ENCODE data around the gene CUX1. TPM values are rescaled to one million over a fixed set of nuclear protein-coding genes. Genes with fewer than 3 reads are reported as not detected.
A peak's percentile ranks its signal among the peaks of the same experiment; 100 is the strongest.

CUX1 gene
- total RNA-seq, 1 experiment from 2014 or later: 53.5 TPM

- no peak overlapping the region for H3K4me3 Mint-ChIP-seq
- peak; percentile 29; the same call in 2 of the 3 replicates for TF ChIP-seq CTCF (conservative IDR thresholded peaks at IDR 0.05)
- no peak overlapping the region for H3K27ac ChIP-seq (ENCODE audit: insufficient read length, low read depth, low read length)
Observed at GRCh38 chr7:102318482-102318971, 501.1 kb downstream of the CUX1 start.

More at GRCh38 chr7:102318482-102318971, 501.1 kb downstream of the CUX1 start:
- H3K23ac ChIP-seq (ENCODE audit: insufficient read length, low read depth, low read length): no peak overlapping the region
- no peaks in the 10 kb centered on the region for H4K20me1 ChIP-seq (ENCODE audit: control insufficient read depth, insufficient read depth, insufficient read length)
- no peaks in the 10 kb centered on the region; the same call in 1 of the 2 replicates for H3K4me1 ChIP-seq (ENCODE audit: insufficient read depth, low read length)
- no peak overlapping the region for H3K18ac ChIP-seq (ENCODE audit: insufficient read length, low read depth, low read length)
- H3K79me2 ChIP-seq (ENCODE audit: insufficient read depth, low read length): no peaks in the 10 kb centered on the region
- no peak overlapping the region for H2BK5ac ChIP-seq (ENCODE audit: insufficient read length, low read length)
- H2AK5ac ChIP-seq (ENCODE audit: insufficient read length, low read length): no peak overlapping the region
- no peaks in the 10 kb centered on the region for H3K79me1 ChIP-seq (ENCODE audit: insufficient read depth, low read depth, low read length, poor library complexity, severe bottlenecking)
- no peak overlapping the region for H3K9ac ChIP-seq (ENCODE audit: extremely low read depth, insufficient read length, low read length)
- no peak overlapping the region for H3T11ph ChIP-seq (ENCODE audit: low read length)
- H4K8ac ChIP-seq (replicated peaks; ENCODE audit: insufficient read length, low read depth, low read length): no peak overlapping the region
- Mint-ChIP-seq H3K27me3 (ENCODE audit: low read depth) (peaks cover 17% of the 10 kb centered on the region), H3K9me3 (no peaks in the 10 kb centered on the region), H3K27ac (peak overlapping the region in 1 of 3 experiments; percentile 59; a peak in 1 of 7 replicates), H3K36me3 (ENCODE audit: insufficient read depth in 1 of 3, low read depth in 3 of 3) (peaks cover 3 to 21% (median 18%) of the 10 kb centered on the region in 3 experiments), H3K4me1 (peaks cover 13 to 23% of the 10 kb centered on the region in 2 experiments)
- no peak overlapping the region for H3K4ac ChIP-seq (ENCODE audit: low read depth, low read length)
- H3K14ac ChIP-seq (ENCODE audit: insufficient read depth, low read length): no peak overlapping the region
- DNase-seq: no peak
- H3K4me2 ChIP-seq (ENCODE audit: insufficient read depth, insufficient read length, low read length): no peak overlapping the region
- H2BK120ac ChIP-seq (ENCODE audit: low read depth, low read length, poor library complexity, severe bottlenecking): no peak overlapping the region
- no peak overlapping the region for H2AFZ ChIP-seq (ENCODE audit: low read length)
- no peak overlapping the region for H2BK20ac ChIP-seq (ENCODE audit: low read depth, low read length, poor library complexity, severe bottlenecking)
- H3K56ac ChIP-seq (ENCODE audit: insufficient read length, low read depth, low read length): no peak overlapping the region
- no peak overlapping the region for H4K5ac ChIP-seq (ENCODE audit: insufficient read length, low read depth, low read length)
- no CpG with 5 or more reads among the region's 7 CpGs for WGBS (ENCODE audit: extremely low coverage, insufficient read length, low lambda C conversion rate)
- no peak overlapping the region for H4K91ac ChIP-seq (ENCODE audit: insufficient read length, low read depth, low read length)
- no peak overlapping the region for H2BK12ac ChIP-seq (ENCODE audit: insufficient read length, low read depth, low read length)
- H3K9me3 ChIP-seq (ENCODE audit: control insufficient read depth, low read depth, low read length): no peaks in the 10 kb centered on the region
- H3K27me3 ChIP-seq (ENCODE audit: insufficient read depth, low read length): no peaks in the 10 kb centered on the region
- no peak overlapping the region for H2BK15ac ChIP-seq (ENCODE audit: low read depth, low read length)
- no peaks in the 10 kb centered on the region for H3K23me2 ChIP-seq (ENCODE audit: insufficient read length, low read depth, low read length, poor library complexity, severe bottlenecking)

Measured in H9 (cell line).